Activated T-helper 9 cell treated with anti-CD3 and anti-CD28 coated beads, Interleukin-2, amount 50 U/mL, for 16 hours (primary cell): ENCODE measurements around the gene MYO1D.
"Not testable (repeated sequence)": the region's sequence is repeated elsewhere in the genome, so short reads cannot be mapped to it uniquely, and the experiment has no call there.

Source experiments
- DNase-seq: peaks from one replicate; pipeline ENCODE4 v3.0.0-alpha.2; 2020; ENCODE audit warnings: low read depth

MYO1D gene

GRCh38 chr17:32461498-32461852, 415.4 kb downstream of the MYO1D start:
- DNase-seq: no peak

- DNase-seq: no peak
These were observed 416.9 kb downstream of the MYO1D start for GRCh38 chr17:32460054-32460453.

- no peak for DNase-seq
These were observed 418.6 kb downstream of the MYO1D start for GRCh38 chr17:32458371-32458770.

- no peak for DNase-seq
These were observed 423.6 kb downstream of the MYO1D start for GRCh38 chr17:32453370-32453769.

GRCh38 chr17:32452281-32452680, 424.6 kb downstream of the MYO1D start:
- no peak for DNase-seq

- no peak for DNase-seq
These were observed 425.0 kb downstream of the MYO1D start for GRCh38 chr17:32451879-32452278.

- DNase-seq: not testable (repeated sequence)
These were observed 426.5 kb downstream of the MYO1D start for GRCh38 chr17:32450379-32450778.

- DNase-seq: no peak
These were observed 427.0 kb downstream of the MYO1D start for GRCh38 chr17:32449963-32450362.

GRCh38 chr17:32446949-32447348, 430.0 kb downstream of the MYO1D start:
- DNase-seq: no peak

GRCh38 chr17:32445971-32446370, 431.0 kb downstream of the MYO1D start:
- no peak for DNase-seq

- DNase-seq: no peak
These were observed 431.4 kb downstream of the MYO1D start for GRCh38 chr17:32445497-32445896.

GRCh38 chr17:32445074-32445415, 431.9 kb downstream of the MYO1D start:
- peak; percentile 16 for DNase-seq

- peak; percentile 100 for DNase-seq
These were observed 432.4 kb downstream of the MYO1D start, which contains the start of gene PSMD11 for GRCh38 chr17:32444301-32445073. Gene PSMD11, plus strand, starts transcription at chr17:32444510. Its CDS starts 14 bp downstream, at chr17:32444524.

- DNase-seq: no peak
These were observed 433.1 kb downstream of the MYO1D start for GRCh38 chr17:32443827-32444300.
